ENCODE measurements around the gene CNTNAP2. TPM values are rescaled to one million over a fixed set of nuclear protein-coding genes. Genes with fewer than 3 reads are reported as not detected.

The CNTNAP2 gene
- total and polyA plus RNA-seq, 2 of the 8 experiments (the other 6 are each of a cell fraction or from before 2014, with no cell fraction given) = 27.9 to 71.0 TPM

GRCh38 chr7:146112755-146113154 lies 3.8 kb upstream of the CNTNAP2 start (continued):
- TF ChIP-seq SAP30 (IDR thresholded peaks at IDR 0.05; ENCODE audit: insufficient read depth, insufficient replicate concordance, low read length) = no peak
- no peak for TF ChIP-seq SUZ12 (IDR thresholded peaks at IDR 0.05; ENCODE audit: low read length)
